GM19099 (cell line): ENCODE measurements around the gene CCDC141.

Experiments
- POLR2A ChIP-seq: IDR thresholded peaks from 3 replicates; pipeline ENCODE4 v1.6.1; 2011; ENCODE audit warnings: low read depth; ENCODE audit not compliant: insufficient read length; ENCODE audit errors: extremely low read depth

The CCDC141 gene

DNA sequence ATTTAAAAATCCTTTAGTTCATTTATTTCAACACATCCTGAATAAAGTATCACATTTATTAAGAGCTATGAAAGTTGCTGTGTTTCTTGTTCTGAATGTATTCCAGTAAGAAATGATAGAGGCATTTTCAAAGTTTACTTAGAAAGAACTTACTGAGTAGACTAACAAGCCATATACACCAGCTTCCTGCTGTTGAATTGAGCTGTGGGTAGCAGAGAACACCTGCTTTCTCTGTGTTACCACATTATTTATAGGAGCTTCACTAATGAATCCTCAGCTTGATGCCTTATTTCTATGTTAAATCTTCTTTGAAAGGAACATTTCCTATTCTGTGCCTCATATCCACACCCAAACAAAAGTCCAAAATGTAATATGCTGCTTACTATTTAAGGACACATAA, 115.4 kb downstream of the CCDC141 start:
- no peak for TF ChIP-seq POLR2A

DNA sequence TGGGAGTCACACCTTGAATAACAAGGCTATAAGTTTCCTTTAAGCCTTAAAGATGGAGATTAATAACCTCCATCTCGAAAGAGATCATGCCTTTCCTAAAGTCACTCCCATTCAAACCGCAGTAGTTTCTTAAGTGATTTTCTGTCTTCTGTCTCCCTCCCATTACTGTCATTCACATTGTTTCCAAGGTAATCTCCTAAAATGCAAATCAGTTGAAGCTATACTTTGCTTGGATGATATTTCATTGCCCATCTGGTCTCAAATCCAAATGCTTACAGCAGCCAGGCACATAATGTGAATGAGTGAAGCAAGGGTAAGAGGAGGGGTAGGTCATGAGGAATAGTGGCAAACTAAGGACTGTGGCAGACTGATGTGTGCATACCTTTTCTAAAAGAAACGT, 116.4 kb downstream of the CCDC141 start:
- no peak for TF ChIP-seq POLR2A

DNA sequence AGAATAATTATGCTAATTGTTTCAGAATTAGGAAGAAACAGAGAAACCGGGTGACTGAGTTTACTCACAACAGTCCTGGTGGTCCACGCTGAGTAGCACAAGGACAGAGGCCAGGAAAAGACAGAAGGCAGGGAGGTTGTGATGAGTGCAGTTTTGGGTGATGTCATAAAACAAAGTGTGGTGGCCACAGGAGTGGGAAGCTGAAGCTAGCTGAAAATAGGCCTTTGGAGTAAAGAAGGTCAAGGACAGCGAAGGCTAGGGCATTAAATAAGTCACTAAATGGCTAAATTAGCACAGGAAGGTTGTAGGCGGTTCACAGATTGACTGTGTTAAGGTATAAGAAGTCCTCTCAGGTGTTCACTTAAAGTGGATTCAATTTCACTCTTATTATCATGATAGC, 121.9 kb downstream of the CCDC141 start:
- no peak for TF ChIP-seq POLR2A

DNA sequence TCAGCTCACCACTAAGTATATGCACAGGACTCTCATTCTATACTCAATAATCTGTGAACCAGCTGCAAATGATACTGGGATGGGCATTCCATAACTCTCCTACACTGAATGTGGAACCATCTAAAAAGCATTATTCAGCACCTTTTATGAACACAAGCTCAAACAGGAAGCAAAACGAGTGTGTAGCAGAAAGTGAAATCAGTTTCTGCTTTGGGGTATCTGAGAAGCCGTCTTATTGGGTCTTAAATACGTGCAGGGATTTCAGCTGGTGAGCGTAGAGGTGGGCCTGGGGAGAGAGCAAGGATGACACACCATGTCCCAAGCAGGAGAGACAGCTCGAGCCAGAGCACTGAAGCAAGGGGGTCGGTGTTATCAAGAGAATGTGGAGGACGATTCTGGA, 122.8 kb downstream of the CCDC141 start:
- no peak for TF ChIP-seq POLR2A

DNA sequence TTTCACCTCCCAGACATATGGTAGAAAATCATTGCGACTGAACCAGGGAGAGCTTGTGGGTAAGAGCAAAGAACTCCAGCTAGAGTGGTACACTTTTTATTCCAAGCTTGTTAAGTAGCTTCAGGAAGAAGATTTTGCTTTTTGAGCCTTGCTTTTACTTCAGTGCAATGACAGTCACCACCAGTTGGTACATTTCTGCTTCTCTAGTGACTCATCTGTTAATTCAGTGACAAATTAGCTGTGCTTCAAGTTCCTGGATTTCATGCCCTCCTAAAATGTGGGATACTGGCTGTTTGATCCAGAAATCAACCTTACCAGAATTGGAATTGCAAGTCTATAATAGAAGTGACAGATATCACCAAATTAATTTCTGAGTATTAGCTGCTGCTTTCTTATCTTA, 125.1 kb downstream of the CCDC141 start:
- TF ChIP-seq POLR2A: no peak

DNA sequence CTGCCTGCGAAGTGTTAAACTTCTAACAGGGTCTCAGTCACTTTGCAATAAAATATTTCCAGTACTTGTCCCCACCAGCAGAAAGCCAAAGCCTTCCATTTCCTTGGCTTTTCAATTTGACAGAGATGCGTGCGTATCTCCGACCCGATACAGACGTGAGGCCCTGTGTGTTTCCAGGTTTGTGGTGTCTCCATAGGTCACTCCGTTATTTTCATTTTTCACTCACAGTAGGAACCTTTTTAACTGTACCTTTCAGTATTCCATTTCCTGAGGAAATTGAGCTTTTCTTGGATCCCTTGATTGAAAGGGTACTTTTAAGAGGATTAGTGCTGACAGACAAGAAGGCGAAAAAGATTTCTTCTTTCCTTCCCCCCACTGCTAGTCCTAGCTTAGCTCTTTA, 126.4 kb downstream of the CCDC141 start:
- no peak for TF ChIP-seq POLR2A

DNA sequence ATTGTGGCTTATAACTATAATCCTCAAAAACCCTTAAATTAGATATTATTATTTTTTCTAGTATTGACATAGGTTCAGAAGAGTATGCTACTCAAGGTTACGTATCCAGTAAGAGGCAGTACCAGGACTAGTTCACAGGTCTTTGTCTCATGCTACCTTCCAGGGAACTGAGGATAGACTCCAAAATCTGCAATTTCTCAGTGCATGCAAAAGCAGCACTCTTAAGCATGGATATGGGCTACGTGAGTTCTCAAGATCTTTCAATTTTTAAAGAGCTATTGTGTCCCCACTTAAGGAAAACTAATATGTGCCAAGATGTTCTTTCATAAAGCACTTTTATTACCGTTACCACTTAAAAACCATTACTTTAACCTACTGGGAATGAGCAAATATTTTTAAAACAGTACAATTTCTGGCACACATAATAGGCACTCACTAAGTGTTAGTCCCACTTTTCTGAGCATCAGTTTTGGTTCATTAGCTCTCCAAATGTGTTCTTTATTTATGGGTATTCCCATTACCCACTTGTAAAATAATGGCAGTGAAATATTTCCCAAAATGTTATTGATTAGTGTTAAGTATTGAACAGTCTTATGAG, 128.9 kb downstream of the CCDC141 start:
- TF ChIP-seq POLR2A: no peak

DNA sequence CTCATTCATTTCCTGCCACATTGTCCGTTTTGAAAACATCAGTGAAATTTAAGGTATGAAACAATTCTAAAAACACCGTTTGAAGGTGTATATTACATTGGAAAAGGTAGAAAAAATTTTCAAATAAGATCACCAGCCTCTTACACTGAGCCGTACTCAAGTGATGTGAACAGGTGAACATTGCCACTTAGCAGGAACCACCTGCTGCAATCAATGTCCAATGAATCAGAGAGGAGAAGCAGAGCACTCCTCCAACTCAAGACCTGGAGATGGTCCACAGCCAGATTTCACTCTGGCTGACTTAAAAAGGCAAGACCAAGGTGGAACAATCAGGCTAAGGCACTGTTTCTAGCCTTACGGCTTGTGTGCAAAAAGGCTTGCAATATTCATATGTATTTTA, 132.4 kb downstream of the CCDC141 start:
- TF ChIP-seq POLR2A: no peak

DNA sequence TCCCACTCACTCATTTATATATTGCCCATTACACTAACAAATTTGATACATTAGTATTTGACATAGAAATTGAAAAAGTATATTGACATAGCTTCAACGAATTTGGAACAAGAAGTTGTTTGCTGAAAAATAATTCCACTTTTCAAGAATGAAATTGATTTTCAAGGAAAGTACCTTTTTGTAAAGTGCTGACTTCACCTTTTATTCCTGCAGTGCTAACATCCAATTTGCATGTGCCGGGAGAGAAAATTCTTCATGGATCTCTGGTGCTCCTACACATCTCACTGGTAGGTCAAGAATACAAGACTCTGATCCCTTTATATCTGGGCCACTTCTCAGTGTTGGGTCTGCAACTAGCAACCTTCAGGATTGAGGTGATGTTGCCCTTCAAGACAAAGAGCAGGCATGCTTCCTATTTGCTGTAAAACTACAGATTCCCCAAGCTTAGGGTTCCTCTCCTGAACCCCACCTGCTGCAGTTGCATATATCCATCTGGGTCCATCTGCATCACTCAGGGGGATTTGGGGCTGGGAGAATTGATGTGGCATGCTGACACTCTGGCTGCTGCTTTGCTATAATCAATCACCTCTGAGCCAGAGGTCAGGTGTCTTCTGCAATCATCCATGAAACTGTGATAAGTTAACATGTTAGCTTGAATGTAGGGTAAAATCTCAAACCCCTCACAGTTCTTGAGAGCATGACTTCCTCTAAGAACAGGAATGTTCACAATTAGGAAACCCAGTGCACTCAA, 134.3 kb downstream of the CCDC141 start:
- no peak for TF ChIP-seq POLR2A

DNA sequence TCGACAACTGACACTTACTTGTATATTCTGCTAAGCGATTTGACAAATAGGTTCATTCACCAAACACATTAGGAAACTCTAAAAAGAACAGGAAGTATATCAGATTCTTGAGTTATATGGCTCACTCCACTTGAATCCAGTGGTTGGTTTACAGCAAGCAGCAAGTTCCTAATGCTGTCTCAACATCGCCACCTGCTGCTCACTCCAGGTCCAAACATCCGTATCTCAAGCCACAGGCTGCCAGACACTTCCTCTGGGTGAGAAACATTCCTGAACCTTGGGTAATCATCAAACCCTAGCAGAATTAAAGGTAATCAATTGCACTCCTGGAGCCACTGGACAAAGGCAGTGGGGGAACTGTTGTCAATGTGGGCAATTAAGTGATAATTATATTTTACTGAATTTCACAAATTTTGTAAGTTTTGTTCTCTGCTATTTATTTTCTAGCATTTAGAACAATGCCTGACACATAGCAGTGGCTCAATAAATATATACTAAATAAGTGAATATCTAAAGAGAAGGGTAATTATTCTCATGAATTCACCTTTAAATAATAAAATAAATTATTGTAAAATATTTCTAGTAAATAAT, 135.6 kb downstream of the CCDC141 start:
- TF ChIP-seq POLR2A: no peak

DNA sequence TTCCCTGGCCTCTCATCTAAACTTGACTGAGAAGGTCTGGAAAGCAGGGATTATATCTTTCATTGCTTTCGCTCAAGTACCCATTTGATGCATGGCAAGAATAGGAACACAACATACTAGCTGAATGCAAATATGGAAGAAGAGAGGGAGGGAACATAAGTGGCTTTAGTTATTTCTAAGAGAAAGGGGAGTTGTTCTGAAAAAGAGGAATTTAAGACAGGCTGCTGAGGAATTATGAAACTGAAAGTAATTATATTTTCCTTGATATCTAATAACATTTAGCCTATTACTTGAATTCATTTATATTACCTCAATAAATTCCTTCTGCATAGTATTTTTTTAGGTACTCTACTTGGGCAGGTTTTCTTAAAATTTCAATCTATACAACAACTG, 136.9 kb downstream of the CCDC141 start:
- TF ChIP-seq POLR2A: no peak

DNA sequence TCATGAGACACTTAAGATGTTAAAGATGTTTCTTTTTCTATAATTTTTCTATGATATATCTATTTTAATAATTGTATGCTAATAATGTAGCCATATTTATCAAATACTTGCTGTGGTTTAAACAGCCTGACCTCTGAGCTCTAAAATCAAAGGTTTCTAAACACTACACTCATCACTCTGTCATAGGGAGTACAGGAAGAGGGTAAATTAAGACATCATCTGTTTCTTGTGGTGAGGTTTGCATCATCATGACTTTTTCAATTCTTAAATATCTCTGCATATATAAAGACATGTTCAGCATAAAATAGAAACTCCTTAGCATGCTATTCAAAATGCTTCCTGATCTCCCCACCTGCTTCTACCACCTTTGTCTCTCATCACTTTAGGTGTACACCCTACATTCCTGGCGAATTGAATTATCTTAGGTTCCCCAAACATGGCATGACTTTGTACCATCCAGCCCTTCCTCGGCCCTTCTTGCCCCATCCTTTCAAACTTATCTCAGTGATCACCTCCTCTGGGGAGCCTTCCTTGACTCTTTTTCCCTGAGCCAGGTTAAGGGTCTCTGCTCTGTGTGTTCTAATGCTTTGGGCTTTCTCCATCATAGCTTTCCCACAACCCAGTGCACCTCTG, 137.4 kb downstream of the CCDC141 start:
- no peak for TF ChIP-seq POLR2A

DNA sequence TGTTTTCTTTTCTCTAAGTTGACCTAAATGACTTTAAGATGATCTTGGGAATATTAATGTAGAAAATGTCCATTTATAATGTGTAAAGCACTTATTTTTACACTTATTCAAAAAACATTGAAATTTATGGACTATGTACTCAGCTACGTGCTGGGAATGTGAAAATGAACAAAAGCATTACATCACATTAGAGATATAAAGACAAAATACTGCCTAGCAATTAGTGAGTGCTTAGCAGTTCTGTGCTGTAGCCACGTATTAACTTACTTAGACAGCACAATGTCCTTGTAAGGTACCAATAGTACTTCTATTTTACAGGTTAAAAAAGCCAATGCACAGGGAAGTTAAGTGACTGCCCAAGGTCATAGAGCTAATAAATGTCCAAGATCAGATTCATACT, 138.9 kb downstream of the CCDC141 start:
- no peak for TF ChIP-seq POLR2A

DNA sequence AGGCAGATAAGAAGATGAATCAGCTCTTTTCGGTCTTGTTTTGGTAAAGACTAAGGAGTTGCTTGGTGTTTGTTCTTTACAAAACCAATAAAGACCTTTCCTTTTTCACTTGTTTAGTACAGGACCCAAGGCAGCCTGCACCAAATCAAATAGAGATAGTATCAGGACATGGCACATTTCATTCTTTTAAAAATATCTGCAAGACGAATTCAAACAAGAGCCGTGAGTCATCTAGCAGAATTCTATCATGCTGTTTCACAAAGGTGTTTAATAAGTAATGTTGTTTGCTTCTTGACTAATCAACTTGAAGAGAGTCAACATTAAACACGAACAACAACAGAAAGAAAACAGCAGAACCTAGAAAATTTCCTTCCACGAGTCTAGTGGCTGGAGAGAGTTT, 139.9 kb downstream of the CCDC141 start:
- no peak for TF ChIP-seq POLR2A

DNA sequence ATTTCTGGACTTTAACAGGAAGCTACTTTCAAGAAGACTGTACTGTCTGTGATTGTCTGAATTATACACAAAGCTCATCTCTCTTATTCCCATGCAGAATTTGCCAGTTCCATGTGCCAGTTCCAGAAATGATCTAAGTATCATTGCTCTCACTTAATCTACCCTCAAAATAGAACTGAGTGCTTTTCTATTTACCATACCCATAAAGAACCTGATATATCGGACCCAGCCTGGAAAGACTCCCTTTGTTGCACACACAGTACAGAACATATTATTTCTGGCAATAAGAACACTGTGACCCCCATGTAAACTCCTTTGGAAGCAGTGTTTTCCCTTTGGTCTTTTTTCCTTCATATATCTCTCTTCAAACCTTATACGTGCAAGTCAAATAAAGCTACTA, 140.4 kb downstream of the CCDC141 start:
- TF ChIP-seq POLR2A: no peak

DNA sequence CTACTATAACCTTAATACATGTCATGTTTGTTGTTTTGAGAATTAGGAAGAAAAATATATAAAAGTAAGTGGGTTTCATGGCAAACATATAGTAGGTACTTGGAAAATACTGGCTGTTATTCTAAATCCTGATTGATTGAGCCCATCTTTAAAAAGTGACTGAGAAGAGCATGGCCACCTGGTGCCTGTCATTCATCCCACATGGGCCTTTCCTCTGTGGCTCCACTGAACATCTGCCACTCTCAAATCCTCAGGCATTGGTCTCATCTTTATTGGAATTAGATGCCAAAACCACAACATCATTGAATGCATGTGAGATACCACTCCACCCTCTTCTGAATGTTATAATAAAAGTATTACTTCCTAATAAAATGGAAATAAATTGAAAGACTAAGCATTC, 141.1 kb downstream of the CCDC141 start:
- TF ChIP-seq POLR2A: no peak
